NOMO-1 treated with dmso at 0.1 percent for 144 hours (cell line): ENCODE measurements around the gene XIAP.
"Not testable (repeated sequence)": the region's sequence is repeated elsewhere in the genome, so short reads cannot be mapped to it uniquely, and the experiment has no call there.

Source experiments
- DNase-seq: peaks from one replicate; lab custom pipeline; 2025; ENCODE audit not compliant: unreplicated experiment; lab: John Stamatoyannopoulos, UW

Gene XIAP

GRCh38 chrX:123873956-123874355, 14.1 kb downstream of the XIAP start:
- DNase-seq, result no peak

GRCh38 chrX:123876177-123876576, 16.3 kb downstream of the XIAP start:
- DNase-seq, result no peak

- no peak for DNase-seq
Observed at GRCh38 chrX:123876844-123877243, 17.0 kb downstream of the XIAP start.

- peak; percentile 82 for DNase-seq
Observed at GRCh38 chrX:123878252-123878721, 18.4 kb downstream of the XIAP start.

- no peak for DNase-seq
Observed at GRCh38 chrX:123881330-123881729, 21.5 kb downstream of the XIAP start.

GRCh38 chrX:123882391-123882790, 22.5 kb downstream of the XIAP start:
- no peak for DNase-seq

- peak; percentile 41 for DNase-seq
Observed at GRCh38 chrX:123884809-123885408, 25.1 kb downstream of the XIAP start.

- DNase-seq, result no peak
Observed at GRCh38 chrX:123899701-123900100, 39.8 kb downstream of the XIAP start.

- not testable (repeated sequence) for DNase-seq
Observed at GRCh38 chrX:123903261-123903660, 43.4 kb downstream of the XIAP start.

- no peak for DNase-seq
Observed at GRCh38 chrX:123905332-123905731, 45.5 kb downstream of the XIAP start.

GRCh38 chrX:123906557-123907316, 46.9 kb downstream of the XIAP start:
- DNase-seq, result no peak

- peak; percentile 62 for DNase-seq
Observed at GRCh38 chrX:123909523-123909922, 49.7 kb downstream of the XIAP start.

- DNase-seq, result no peak
Observed at GRCh38 chrX:123917069-123917468, 57.2 kb downstream of the XIAP start.

- no peak for DNase-seq
Observed at GRCh38 chrX:123918106-123918721, 58.4 kb downstream of the XIAP start.

GRCh38 chrX:123920105-123920785, 60.4 kb downstream of the XIAP start:
- no peak for DNase-seq

GRCh38 chrX:123923211-123923610, 63.4 kb downstream of the XIAP start:
- no peak for DNase-seq

GRCh38 chrX:123924186-123924585, 64.3 kb downstream of the XIAP start:
- no peak for DNase-seq

GRCh38 chrX:123927845-123928244, 68.0 kb downstream of the XIAP start:
- no peak for DNase-seq

GRCh38 chrX:123932055-123932454, 72.2 kb downstream of the XIAP start:
- DNase-seq, result not testable (repeated sequence)

- no peak for DNase-seq
Observed at GRCh38 chrX:123943074-123943473, 83.2 kb downstream of the XIAP start.

GRCh38 chrX:123943488-123943887, 83.6 kb downstream of the XIAP start:
- DNase-seq, result no peak

GRCh38 chrX:123949846-123950245, 90.0 kb downstream of the XIAP start:
- no peak for DNase-seq
